Psoas muscle (tissue), 8 donors: ENCODE results near the gene PHOX2A. TPM values are rescaled to one million over a fixed set of nuclear protein-coding genes. Genes with fewer than 3 reads are reported as not detected.

Experiments used
- ATAC-seq, 4 donors: fragments of 200-7000 bp; cut with Tn5 transposase; one replicate each; pipeline ENCODE4 v1.9.1; 2020; ENCODE audit warnings: moderate library complexity in 3 of 4, mild to moderate bottlenecking in 2 of 4
- DNase-seq, 2 donors: peaks; one replicate each; pipeline ENCODE4 v3.0.0-alpha.2; 2020
- H3K27ac ChIP-seq: fragments of 200-600 bp; one replicate; pipeline ENCODE4 v1.8.0; 2022
- H3K27me3 ChIP-seq, 3 donors: fragments of 200-600 bp in 1 of 3; one replicate each; pipeline versions ENCODE4 v1.6.1 to v1.8.0; 2013 to 2022; ENCODE audit warnings: low read length in 2 of 3, mild to moderate bottlenecking in 2 of 3, moderate library complexity in 1 of 3; ENCODE audit not compliant: insufficient read depth in 3 of 3
- H3K36me3 ChIP-seq, 2 donors: fragments of 200-600 bp in 1 of 2; one replicate each; pipeline versions ENCODE4 v1.6.1 to v1.8.0; 2013 to 2022; ENCODE audit warnings: low read depth in 1 of 2, mild to moderate bottlenecking in 1 of 2, moderate library complexity in 1 of 2; ENCODE audit not compliant: insufficient read depth in 1 of 2
- H3K4me1 ChIP-seq: fragments of 200-600 bp; one replicate; pipeline ENCODE4 v1.8.0; 2022
- H3K4me3 ChIP-seq: fragments of 200-600 bp; one replicate; pipeline ENCODE4 v1.8.0; 2022; ENCODE audit warnings: mild to moderate bottlenecking
- H3K9me3 ChIP-seq: fragments of 200-600 bp; one replicate; pipeline ENCODE4 v1.8.0; 2022
- WGBS, 3 donors: extraction: QIAGEN DNeasy Blood & Tissue Kit; methylation state at CpG; one replicate each; pipeline versions ENCODE4 v1.1.6 to v1.1.7; 2013; 5-methylcytosine and 5-hydroxymethylcytosine counted together
- intact Hi-C, 2 donors: fragments of 100-400 bp; cut with DNase I; formaldehyde crosslinking; loops; one replicate each; pipeline versions ENCODE4 v1.11.0 to v1.14.2; 2022
- polyA plus RNA-seq, 3 donors: library from polyadenylated mRNA; stranded (reverse); fragments of 200-250 nt; gene quantifications; one replicate each; pipeline ENCODE4 v1.2.3, GENCODE V29; 2013
- total RNA-seq, 4 donors: library from RNA; stranded (reverse); fragmentation: NEBNext Ultra II Directional in 2 of 4; extraction: Animal tissue kit (Norgen Biotek cat#: 25700) in 2 of 4; gene quantifications; one replicate each; pipeline versions ENCODE4 v1.2.1 to v1.2.4, GENCODE V29; 2021 to 2023
- TF ChIP-seq, protein P1 (sequence below): fragments of 200-600 bp; IDR thresholded peaks from one replicate; pipeline ENCODE4 v1.8.0; 2022; ENCODE audit warnings: antibody characterized with exemption
- donor health status: healthy with polysubstance abuse.
- donor health status: DM: no; HTN: no; CAD: no; lungs with moderate emphysema.
- donor health status: Bipolar disorder and iron deficiency.
- donor health status: healthy.
- donor health status: DM: yes; HTN: yes; CAD: no.
- donor health status: DM: no; HTN: no; CAD: no.
- donor health status: DM: no; HTN: no; CAD: no.
- donor health status: DM: yes; HTN: yes; CAD: no.

The PHOX2A gene
- total and polyA plus RNA-seq, 7 donors, result 0.07 TPM; not detected in 6

DNA sequence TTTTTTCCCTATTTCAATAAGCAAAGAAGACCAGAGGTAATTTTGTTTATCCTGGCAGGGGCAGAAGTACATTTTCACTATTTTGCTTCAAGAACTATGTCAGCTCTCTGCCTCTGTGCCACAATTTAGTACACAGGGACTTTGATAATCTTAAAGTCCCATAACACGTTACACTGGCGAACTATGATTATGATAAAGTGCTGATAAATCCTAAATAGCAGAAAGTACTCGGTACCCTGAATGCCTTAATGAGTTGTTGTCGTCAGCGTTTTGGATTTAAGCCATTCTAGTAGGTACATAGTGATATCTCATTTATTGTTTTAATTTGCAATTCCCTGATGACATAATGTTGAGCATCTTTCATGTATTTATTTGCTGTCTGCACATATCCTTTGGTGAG lies 16.6 kb upstream of the PHOX2A start:
- no peaks in the 10 kb centered on the region for H3K27me3 ChIP-seq
- intact Hi-C loops, result no loop called here
- no peaks in the 10 kb centered on the region for H3K4me1 ChIP-seq
- TF ChIP-seq, protein P1, sequence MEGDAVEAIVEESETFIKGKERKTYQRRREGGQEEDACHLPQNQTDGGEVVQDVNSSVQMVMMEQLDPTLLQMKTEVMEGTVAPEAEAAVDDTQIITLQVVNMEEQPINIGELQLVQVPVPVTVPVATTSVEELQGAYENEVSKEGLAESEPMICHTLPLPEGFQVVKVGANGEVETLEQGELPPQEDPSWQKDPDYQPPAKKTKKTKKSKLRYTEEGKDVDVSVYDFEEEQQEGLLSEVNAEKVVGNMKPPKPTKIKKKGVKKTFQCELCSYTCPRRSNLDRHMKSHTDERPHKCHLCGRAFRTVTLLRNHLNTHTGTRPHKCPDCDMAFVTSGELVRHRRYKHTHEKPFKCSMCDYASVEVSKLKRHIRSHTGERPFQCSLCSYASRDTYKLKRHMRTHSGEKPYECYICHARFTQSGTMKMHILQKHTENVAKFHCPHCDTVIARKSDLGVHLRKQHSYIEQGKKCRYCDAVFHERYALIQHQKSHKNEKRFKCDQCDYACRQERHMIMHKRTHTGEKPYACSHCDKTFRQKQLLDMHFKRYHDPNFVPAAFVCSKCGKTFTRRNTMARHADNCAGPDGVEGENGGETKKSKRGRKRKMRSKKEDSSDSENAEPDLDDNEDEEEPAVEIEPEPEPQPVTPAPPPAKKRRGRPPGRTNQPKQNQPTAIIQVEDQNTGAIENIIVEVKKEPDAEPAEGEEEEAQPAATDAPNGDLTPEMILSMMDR, result no peak
- ATAC-seq (no peak), DNase-seq (no peak)
- H3K4me3 ChIP-seq, result no peak overlapping the region
- no peaks in the 10 kb centered on the region for H3K9me3 ChIP-seq
- 65 to 73% (median 72%) methylated on average over 5 of the region's 5 CpGs for WGBS, 3 donors
- no peak overlapping the region for H3K27ac ChIP-seq
- H3K36me3 ChIP-seq, result no peaks in the 10 kb centered on the region

DNA sequence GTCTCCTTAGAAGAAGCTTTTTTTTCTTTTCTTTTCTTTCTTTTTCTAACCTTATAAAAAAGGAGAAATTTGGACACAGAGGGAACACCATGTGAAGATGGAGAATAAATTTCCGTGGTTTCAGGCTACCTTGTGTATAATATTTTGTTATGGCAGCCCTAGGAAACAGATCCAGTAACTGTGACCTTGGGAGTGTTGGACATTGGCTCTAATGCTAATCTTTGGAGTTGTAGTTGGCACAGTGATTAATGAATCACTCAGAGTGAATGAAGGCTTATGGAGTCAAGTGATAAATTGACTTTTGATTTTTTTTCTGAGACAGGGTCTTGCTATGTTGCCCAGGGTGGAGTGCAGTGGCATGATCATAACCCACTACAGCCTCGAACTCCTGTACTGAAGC lies 15.5 kb upstream of the PHOX2A start:
- H3K27ac ChIP-seq, result no peak overlapping the region
- DNase-seq (no peak), ATAC-seq (no peak)
- TF ChIP-seq, protein P1, result no peak
- H3K4me1 ChIP-seq, result no peaks in the 10 kb centered on the region
- no peak overlapping the region for H3K4me3 ChIP-seq
- 80 to 86% (median 84%) methylated on average over 2 of the region's 2 CpGs for WGBS, 3 donors
- no peaks in the 10 kb centered on the region for H3K36me3 ChIP-seq
- H3K9me3 ChIP-seq, result no peaks in the 10 kb centered on the region
- intact Hi-C loops, result no loop called here
- H3K27me3 ChIP-seq, result peaks cover 0 to 4% (median 0%) of the 10 kb centered on the region in 3 donors

DNA sequence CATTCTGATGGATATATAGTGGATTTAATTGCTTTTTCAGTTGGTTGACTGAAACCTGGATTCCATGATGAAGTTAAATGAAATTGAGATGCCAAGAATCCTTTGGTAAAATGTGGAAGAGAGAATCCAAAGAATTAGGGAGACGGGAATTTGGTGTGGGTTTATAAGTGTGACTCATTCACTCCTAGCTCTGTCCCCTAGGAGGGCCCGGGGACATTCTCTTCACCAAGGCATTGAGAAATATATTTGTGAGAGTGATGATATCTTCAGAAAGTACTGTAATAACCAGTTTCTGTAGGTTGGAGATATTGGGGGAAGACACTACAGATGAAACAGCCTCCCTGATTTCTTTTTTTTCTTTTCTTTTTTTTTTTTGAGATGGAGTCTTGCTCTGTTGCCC lies 13.6 kb upstream of the PHOX2A start:
- H3K27ac ChIP-seq, result no peak overlapping the region
- H3K36me3 ChIP-seq, result no peaks in the 10 kb centered on the region
- no peak for ATAC-seq
- H3K4me3 ChIP-seq, result no peak overlapping the region
- WGBS, 3 donors, result 65 to 87% (median 71%) methylated on average over 2 of the region's 2 CpGs
- TF ChIP-seq, protein P1, result no peak
- no peak for DNase-seq
- H3K9me3 ChIP-seq, result no peaks in the 10 kb centered on the region
- intact Hi-C loops, result no loop called here
- H3K27me3 ChIP-seq, result peaks cover 0 to 4% (median 0%) of the 10 kb centered on the region in 3 donors
- no peaks in the 10 kb centered on the region for H3K4me1 ChIP-seq

DNA sequence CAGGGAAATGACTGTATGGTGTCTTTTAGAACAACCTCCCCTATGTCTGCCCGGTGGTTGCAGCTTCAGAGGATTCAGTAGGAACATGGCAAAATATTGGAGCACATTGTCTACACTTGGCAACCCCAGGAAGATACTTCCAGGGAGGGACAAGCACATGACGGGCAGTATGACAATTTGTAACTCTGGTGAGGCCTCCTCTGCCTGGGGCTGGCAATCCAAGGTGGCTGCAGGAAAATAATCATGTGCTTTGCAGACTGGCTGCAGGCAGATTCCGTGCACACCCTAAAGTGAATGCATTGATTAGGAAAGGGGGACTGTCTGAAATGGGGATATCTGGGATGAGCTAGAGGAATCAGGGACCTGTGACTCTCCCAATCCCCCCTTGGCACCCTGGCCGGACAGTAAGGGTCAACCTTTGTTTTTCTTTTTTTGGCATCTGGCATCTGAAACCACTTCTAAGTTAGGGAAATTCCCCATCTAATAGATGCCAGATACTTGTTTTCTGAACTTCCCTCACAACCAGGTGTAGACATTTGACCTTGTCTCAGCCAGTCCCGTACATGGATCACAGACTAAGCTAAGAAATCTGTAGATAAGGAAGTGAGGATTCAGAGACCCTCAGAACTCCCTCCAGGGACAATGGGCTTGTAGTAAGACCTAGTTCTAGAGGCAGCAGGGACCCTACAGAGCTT lies 10.5 kb upstream of the PHOX2A start:
- Histone ChIP-seq H3K4me1 (no peaks in the 10 kb centered on the region), H3K36me3 (no peaks in the 10 kb centered on the region), H3K9me3 (no peaks in the 10 kb centered on the region), H3K27ac (no peak overlapping the region), H3K27me3 (peaks cover 0 to 4% (median 0%) of the 10 kb centered on the region in 3 donors), H3K4me3 (no peak overlapping the region)
- ATAC-seq (no peak), DNase-seq (no peak)
- intact Hi-C loops, result no loop called here
- 72 to 82% (median 76%) methylated on average over 5 of the region's 5 CpGs for WGBS, 3 donors
- TF ChIP-seq, protein P1, result no peak

DNA sequence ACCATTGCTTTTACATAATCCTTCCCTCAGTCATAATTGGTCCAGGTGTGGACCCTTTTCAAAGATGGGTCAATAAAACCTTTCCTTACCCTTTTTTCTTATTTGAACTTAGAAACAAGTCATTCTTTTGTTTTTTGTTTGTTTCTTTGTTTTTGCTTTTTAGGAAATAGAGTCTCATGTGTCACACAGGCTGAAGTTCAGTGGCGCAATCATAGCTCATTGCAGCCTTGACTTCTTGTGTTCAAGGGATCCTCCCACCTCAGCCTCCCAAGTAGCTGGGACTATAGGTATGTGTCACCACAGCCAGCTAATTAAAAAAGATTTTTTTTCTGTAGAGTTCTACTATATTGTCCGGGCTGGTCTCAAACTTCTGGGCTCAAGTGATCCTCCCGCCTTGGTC lies 9.4 kb upstream of the PHOX2A start:
- Histone ChIP-seq H3K4me1 (no peaks in the 10 kb centered on the region), H3K36me3 (no peaks in the 10 kb centered on the region), H3K9me3 (no peaks in the 10 kb centered on the region), H3K27ac (no peak overlapping the region), H3K4me3 (no peak overlapping the region), H3K27me3 (peaks cover 0 to 4% (median 0%) of the 10 kb centered on the region in 3 donors)
- DNase-seq (no peak), ATAC-seq (no peak)
- TF ChIP-seq, protein P1, result no peak
- intact Hi-C loops, result no loop called here
- 94 to 97% (median 96%) methylated on average over 3 of the region's 3 CpGs for WGBS, 3 donors
